IMR-90 (cell line): ENCODE results near the gene GCK. TPM values are rescaled to one million over a fixed set of nuclear protein-coding genes. Genes with fewer than 3 reads are reported as not detected.

Source experiments
- ATAC-seq: fragments of 200-7000 bp; cut with Tn5 transposase; 2 replicates; pipeline ENCODE4 v1.9.1; 2020; ENCODE audit warnings: low read depth, mild to moderate bottlenecking, moderate library complexity
- BruUV-seq: library from RNA; stranded (reverse); fragments of 400-500 nt; replicated peaks from 2 replicates; lab custom pipeline; 2021; lab: Mats Ljungman, UMichigan
- CTCF ChIA-PET: fragments of 300-600 bp; formaldehyde crosslinking; extraction: SDS; loops from one replicate; lab custom pipeline; 2021; ENCODE audit warnings: antibody characterized with exemption; lab: Yijun Ruan, JAX
- POLR2A ChIA-PET: fragments of 300-600 bp; sonication (Branson Sonifier 250); formaldehyde crosslinking; loops from one replicate; lab custom pipeline; 2022; ENCODE audit warnings: antibody characterized with exemption; ENCODE audit not compliant: unreplicated experiment; lab: Charles Lee
- DNase-seq: peaks from one replicate; pipeline ENCODE4 v3.0.0; 2013
- H2AFZ ChIP-seq: replicated peaks from 2 replicates; pipeline ENCODE3; 2013; ENCODE audit warnings: low read length, mild to moderate bottlenecking; ENCODE audit not compliant: poor library complexity
- H2AK5ac ChIP-seq: 2 replicates; pipeline ENCODE4 v1.6.1; 2013; ENCODE audit warnings: low read depth, low read length, inconsistent platforms
- H2AK9ac ChIP-seq: replicated peaks from 2 replicates; pipeline ENCODE3; 2013; ENCODE audit warnings: mild to moderate bottlenecking, low read depth, low read length, moderate library complexity; ENCODE audit not compliant: poor library complexity
- H2BK120ac ChIP-seq: 2 replicates; pipeline ENCODE4 v1.6.1; 2013; ENCODE audit warnings: low read depth, low read length, inconsistent platforms
- H2BK15ac ChIP-seq: 3 replicates; pipeline ENCODE4 v1.6.1; 2013; ENCODE audit warnings: low read depth, low read length, inconsistent platforms
- H2BK20ac ChIP-seq: 2 replicates; pipeline ENCODE4 v1.6.1; 2013; ENCODE audit warnings: low read depth, mild to moderate bottlenecking, inconsistent platforms, low read length, moderate library complexity
- H2BK5ac ChIP-seq: 2 replicates; pipeline ENCODE4 v1.6.1; 2013; ENCODE audit warnings: mild to moderate bottlenecking, low read depth, low read length, inconsistent platforms; ENCODE audit not compliant: poor library complexity, severe bottlenecking
- H3K14ac ChIP-seq: replicated peaks from 2 replicates; pipeline ENCODE4 v1.6.1; 2013; ENCODE audit warnings: low read depth, low read length, inconsistent platforms
- H3K18ac ChIP-seq: 2 replicates; pipeline ENCODE4 v1.6.1; 2013; ENCODE audit warnings: low read depth, low read length, control low read depth
- H3K23ac ChIP-seq: 2 replicates; pipeline ENCODE4 v1.6.1; 2013; ENCODE audit warnings: low read depth, low read length, inconsistent platforms
- H3K27ac ChIP-seq: 2 replicates; pipeline ENCODE4 v1.5.1; 2013; ENCODE audit warnings: mild to moderate bottlenecking, control low read depth, low read length; ENCODE audit not compliant: insufficient read depth
- H3K27me3 ChIP-seq: 2 replicates; pipeline ENCODE4 v1.6.1; 2013; ENCODE audit warnings: low read length; ENCODE audit not compliant: control insufficient read depth, insufficient read depth
- H3K36me3 ChIP-seq: 2 replicates; pipeline ENCODE4 v1.6.1; 2013; ENCODE audit warnings: low read length, mixed read lengths; ENCODE audit not compliant: control insufficient read depth, insufficient read depth
- H3K4ac ChIP-seq: 2 replicates; pipeline ENCODE4 v1.6.1; 2013; ENCODE audit warnings: low read depth, low read length, inconsistent platforms
- H3K4me1 ChIP-seq: 2 replicates; pipeline ENCODE4 v1.6.1; 2013; ENCODE audit warnings: low read length, mixed read lengths; ENCODE audit not compliant: control insufficient read depth, insufficient read depth
- H3K4me2 ChIP-seq: 2 replicates; pipeline ENCODE4 v1.6.1; 2013; ENCODE audit warnings: low read depth, mild to moderate bottlenecking, control low read depth, low read length, moderate library complexity
- H3K4me3 ChIP-seq: 2 replicates; pipeline ENCODE4 v1.5.1; 2013; ENCODE audit warnings: low read depth, mild to moderate bottlenecking, control low read depth, low read length, moderate library complexity; ENCODE audit not compliant: insufficient read depth
- H3K56ac ChIP-seq: 2 replicates; pipeline ENCODE4 v1.6.1; 2013; ENCODE audit warnings: low read length, inconsistent platforms; ENCODE audit not compliant: insufficient read depth; ENCODE audit errors: extremely low read depth
- H3K79me1 ChIP-seq, 2 experiments: 2 replicates each; pipeline ENCODE4 v1.6.1; 2013; ENCODE audit warnings: low read length in 2 of 2, inconsistent platforms in 1 of 2, low read depth in 1 of 2
- H3K9ac ChIP-seq: 2 replicates; pipeline ENCODE4 v1.6.1; 2013; ENCODE audit warnings: low read depth, low read length, control low read depth
- H3K9me1 ChIP-seq: 2 replicates; pipeline ENCODE4 v1.6.1; 2013; ENCODE audit warnings: low read length, inconsistent platforms; ENCODE audit not compliant: insufficient read depth
- H3K9me3 ChIP-seq: 2 replicates; pipeline ENCODE4 v1.6.1; 2013; ENCODE audit warnings: low read length; ENCODE audit not compliant: control insufficient read depth, insufficient read depth
- H4K20me1 ChIP-seq: 2 replicates; pipeline ENCODE4 v1.6.1; 2013; ENCODE audit warnings: low read length, inconsistent platforms; ENCODE audit not compliant: insufficient read depth
- H4K5ac ChIP-seq: 2 replicates; pipeline ENCODE4 v1.6.1; 2013; ENCODE audit warnings: mild to moderate bottlenecking, low read depth, low read length, control low read depth
- H4K8ac ChIP-seq, 2 experiments: 2 replicates each; pipeline ENCODE4 v1.6.1; 2013; ENCODE audit warnings: low read depth in 2 of 2, low read length in 2 of 2, control low read depth in 1 of 2, inconsistent platforms in 1 of 2
- H4K91ac ChIP-seq: 2 replicates; pipeline ENCODE4 v1.6.1; 2013; ENCODE audit warnings: low read depth, low read length, inconsistent platforms; ENCODE audit not compliant: insufficient read depth
- BHLHE40 ChIP-seq: fragments of 150-350 bp; IDR thresholded peaks from 2 replicates; pipeline ENCODE4 v1.6.1; 2016; ENCODE audit warnings: mild to moderate bottlenecking, low read depth, low read length
- CEBPB ChIP-seq: IDR thresholded peaks from 2 replicates; pipeline ENCODE4 v1.6.1; 2012; ENCODE audit warnings: low read depth, low read length, improper control_type of control experiment
- CHD1 ChIP-seq: IDR thresholded peaks from 2 replicates; pipeline ENCODE4 v1.6.1; 2012; ENCODE audit warnings: low read depth, low read length, improper control_type of control experiment
- FOS ChIP-seq: fragments of 150-350 bp; IDR thresholded peaks from 2 replicates; pipeline ENCODE4 v1.6.1; 2016; ENCODE audit warnings: low read depth, low read length
- MAFK ChIP-seq: IDR thresholded peaks from 2 replicates; pipeline ENCODE4 v1.6.1; 2012; ENCODE audit warnings: low read depth, low read length, improper control_type of control experiment
- MAZ ChIP-seq: IDR thresholded peaks from 2 replicates; pipeline ENCODE4 v1.6.1; 2012; ENCODE audit warnings: low read depth, mild to moderate bottlenecking, low read length, improper control_type of control experiment, moderate library complexity, borderline replicate concordance
- NFE2L2 ChIP-seq: fragments of 150-350 bp; IDR thresholded peaks from 2 replicates; pipeline ENCODE4 v1.6.1; 2016; ENCODE audit warnings: low read depth, mild to moderate bottlenecking, low read length
- POLR2A ChIP-seq: IDR thresholded peaks from 2 replicates; pipeline ENCODE4 v1.6.1; 2012; ENCODE audit warnings: mild to moderate bottlenecking, low read depth, low read length
- RCOR1 ChIP-seq: IDR thresholded peaks from 2 replicates; pipeline ENCODE4 v1.6.1; 2012; ENCODE audit warnings: mild to moderate bottlenecking, low read length, improper control_type of control experiment; ENCODE audit not compliant: insufficient replicate concordance
- RFX5 ChIP-seq: IDR thresholded peaks from 2 replicates; pipeline ENCODE4 v1.8.0; 2012; ENCODE audit warnings: low read depth, mild to moderate bottlenecking, low read length, moderate library complexity
- SMC3 ChIP-seq: fragments of 150-350 bp; IDR thresholded peaks from 2 replicates; pipeline ENCODE4 v1.6.1; 2016; ENCODE audit warnings: low read depth, mild to moderate bottlenecking, antibody characterized with exemption, low read length, moderate library complexity
- WGBS, 2 experiments: methylation state at CpG; one replicate each; pipeline versions ENCODE4 v1.1.5 to v1.1.7; 2013; ENCODE audit warnings: missing lambda C conversion rate in 2 of 2; ENCODE audit not compliant: insufficient read length in 1 of 2; ENCODE audit errors: extremely low coverage in 2 of 2; 5-methylcytosine and 5-hydroxymethylcytosine counted together
- dilution Hi-C: fragments of 300-500 bp; cut with HindIII; formaldehyde crosslinking; loops from one replicate; pipeline ENCODE4 v1.14.3; 2018; ENCODE audit warnings: low sequenced_read_pairs; ENCODE audit not compliant: unreplicated experiment
- in situ Hi-C: fragments of 300-500 bp; cut with MboI; formaldehyde crosslinking; loops from 3 replicates; pipeline ENCODE4 v1.14.3; 2019; ENCODE audit warnings: low sequenced_read_pairs, inconsistent platforms, mixed read lengths
- intact Hi-C: fragments of 100-400 bp; cut with micrococcal nuclease; formaldehyde crosslinking; loops from 2 replicates; pipeline ENCODE4 v1.10.0; 2022
- polyA plus RNA-seq, 3 experiments: library from polyadenylated mRNA; depleted of rRNA; stranded (reverse); fragments of >200 nt; gene quantifications; 2 replicates each; pipeline ENCODE4 v1.2.3, GENCODE V29; 2012; ENCODE audit warnings: low replicate concordance in 1 of 3
- total RNA-seq: library from RNA; depleted of rRNA; stranded (reverse); fragments of >200 nt; gene quantifications from 2 replicates; pipeline ENCODE4 v1.2.3, GENCODE V29; 2012
- TF ChIP-seq, protein P1 (sequence below): fragments of 150-350 bp; IDR thresholded peaks from 2 replicates; pipeline ENCODE4 v1.6.1; 2017; ENCODE audit warnings: mild to moderate bottlenecking, antibody characterized with exemption, low read length, low read depth
- TF ChIP-seq, protein P2 (sequence below): fragments of 150-350 bp; IDR thresholded peaks from 2 replicates; pipeline ENCODE4 v1.6.1; 2016; ENCODE audit warnings: low read depth, mild to moderate bottlenecking, low read length, moderate library complexity, borderline replicate concordance
- TF ChIP-seq, protein P3 (sequence below): conservative IDR thresholded peaks from 2 replicates; pipeline ENCODE4 v1.5.1; 2012; ENCODE audit warnings: mild to moderate bottlenecking, low read depth, low read length, improper control_type of control experiment

The GCK gene
- total and polyA plus RNA-seq, 2 of the 4 experiments (the other 2 are of a cell fraction), result 0.14 to 0.18 TPM

DNA sequence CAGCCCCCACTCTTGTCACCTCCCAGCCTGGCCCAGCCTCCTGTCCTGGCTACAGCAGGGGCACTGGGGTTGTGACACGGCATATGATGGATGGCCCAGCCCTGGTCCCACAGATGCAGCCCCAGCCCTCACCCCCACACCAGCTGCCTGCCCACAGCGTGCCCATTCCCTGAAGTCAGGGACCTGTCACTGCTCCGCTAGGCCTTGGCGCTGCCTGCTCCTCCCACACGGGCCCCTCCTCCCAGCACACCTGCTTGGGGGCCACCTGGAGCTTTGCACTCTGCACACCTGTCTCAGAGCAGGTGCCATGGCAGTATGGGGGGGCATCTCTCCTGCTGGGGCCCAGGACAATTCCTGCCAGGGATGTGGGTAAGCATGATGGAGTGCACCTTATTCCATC is 3.5 kb downstream of the GCK start:
- Histone ChIP-seq H3K79me1 (no peaks in the 10 kb centered on the region; a peak in 1 of 4 replicates), H2AFZ (peak overlapping the region; percentile 79), H2AK5ac (peak overlapping the region; percentile 45), H2AK9ac (peak overlapping the region; percentile 74), H3K9me1 (no peaks in the 10 kb centered on the region), H3K14ac (no peak overlapping the region), H3K4me2 (no peak overlapping the region), H3K36me3 (no peaks in the 10 kb centered on the region), H3K4me3 (no peak overlapping the region), H3K4me1 (peaks cover 2% of the 10 kb centered on the region), H2BK15ac (no peak overlapping the region), H3K27me3 (peaks cover 22% of the 10 kb centered on the region), H2BK120ac (no peak overlapping the region), H3K9ac (no peak overlapping the region), H4K8ac (no peak overlapping the region), H2BK5ac (no peak overlapping the region), H4K20me1 (no peaks in the 10 kb centered on the region), H3K23ac (no peak overlapping the region), H3K27ac (no peak overlapping the region), H2BK20ac (peak overlapping the region; percentile 78; the same call in 1 of the 2 replicates), H4K91ac (no peak overlapping the region), H3K9me3 (peaks cover 18% of the 10 kb centered on the region), H3K4ac (peak overlapping the region; percentile 34; the same call in 1 of the 2 replicates), H3K18ac (no peak overlapping the region), H3K56ac (no peak overlapping the region), H4K5ac (no peak overlapping the region)
- POLR2A ChIA-PET, result no interaction called here
- TF ChIP-seq, protein P1, sequence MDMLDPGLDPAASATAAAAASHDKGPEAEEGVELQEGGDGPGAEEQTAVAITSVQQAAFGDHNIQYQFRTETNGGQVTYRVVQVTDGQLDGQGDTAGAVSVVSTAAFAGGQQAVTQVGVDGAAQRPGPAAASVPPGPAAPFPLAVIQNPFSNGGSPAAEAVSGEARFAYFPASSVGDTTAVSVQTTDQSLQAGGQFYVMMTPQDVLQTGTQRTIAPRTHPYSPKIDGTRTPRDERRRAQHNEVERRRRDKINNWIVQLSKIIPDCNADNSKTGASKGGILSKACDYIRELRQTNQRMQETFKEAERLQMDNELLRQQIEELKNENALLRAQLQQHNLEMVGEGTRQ, result no peak
- TF ChIP-seq BHLHE40 (no peak), RFX5 (no peak), CEBPB (no peak), RCOR1 (no peak), POLR2A (no peak), SMC3 (no peak), MAZ (no peak), MAFK (no peak), FOS (no peak), CHD1 (no peak), NFE2L2 (no peak)
- TF ChIP-seq, protein P2, sequence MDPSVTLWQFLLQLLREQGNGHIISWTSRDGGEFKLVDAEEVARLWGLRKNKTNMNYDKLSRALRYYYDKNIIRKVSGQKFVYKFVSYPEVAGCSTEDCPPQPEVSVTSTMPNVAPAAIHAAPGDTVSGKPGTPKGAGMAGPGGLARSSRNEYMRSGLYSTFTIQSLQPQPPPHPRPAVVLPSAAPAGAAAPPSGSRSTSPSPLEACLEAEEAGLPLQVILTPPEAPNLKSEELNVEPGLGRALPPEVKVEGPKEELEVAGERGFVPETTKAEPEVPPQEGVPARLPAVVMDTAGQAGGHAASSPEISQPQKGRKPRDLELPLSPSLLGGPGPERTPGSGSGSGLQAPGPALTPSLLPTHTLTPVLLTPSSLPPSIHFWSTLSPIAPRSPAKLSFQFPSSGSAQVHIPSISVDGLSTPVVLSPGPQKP, result no peak
- TF ChIP-seq, protein P3, sequence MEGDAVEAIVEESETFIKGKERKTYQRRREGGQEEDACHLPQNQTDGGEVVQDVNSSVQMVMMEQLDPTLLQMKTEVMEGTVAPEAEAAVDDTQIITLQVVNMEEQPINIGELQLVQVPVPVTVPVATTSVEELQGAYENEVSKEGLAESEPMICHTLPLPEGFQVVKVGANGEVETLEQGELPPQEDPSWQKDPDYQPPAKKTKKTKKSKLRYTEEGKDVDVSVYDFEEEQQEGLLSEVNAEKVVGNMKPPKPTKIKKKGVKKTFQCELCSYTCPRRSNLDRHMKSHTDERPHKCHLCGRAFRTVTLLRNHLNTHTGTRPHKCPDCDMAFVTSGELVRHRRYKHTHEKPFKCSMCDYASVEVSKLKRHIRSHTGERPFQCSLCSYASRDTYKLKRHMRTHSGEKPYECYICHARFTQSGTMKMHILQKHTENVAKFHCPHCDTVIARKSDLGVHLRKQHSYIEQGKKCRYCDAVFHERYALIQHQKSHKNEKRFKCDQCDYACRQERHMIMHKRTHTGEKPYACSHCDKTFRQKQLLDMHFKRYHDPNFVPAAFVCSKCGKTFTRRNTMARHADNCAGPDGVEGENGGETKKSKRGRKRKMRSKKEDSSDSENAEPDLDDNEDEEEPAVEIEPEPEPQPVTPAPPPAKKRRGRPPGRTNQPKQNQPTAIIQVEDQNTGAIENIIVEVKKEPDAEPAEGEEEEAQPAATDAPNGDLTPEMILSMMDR, result no peak
- CTCF ChIA-PET, result interaction anchor here (0.7 kb wide), 1 partner anchor 11 kb away, joined by 3 read pairs; no protein-coding TSS in a partner anchor
- intact Hi-C loops, result no loop called here
- dilution Hi-C loops, result no loop called here
- DNase-seq (no peak), ATAC-seq (no peak)
- in situ Hi-C loops, result no loop called here
- 100% methylated on average over 1 of the region's 5 CpGs; no CpG with 5 or more reads in 1 of the 2 experiments for WGBS, 2 experiments
- no TSS peak for BruUV-seq
